GM21619 (cell line): ENCODE measurements around the gene NPAS1.

Experiments used
- ATAC-seq: cut with Tn5 transposase; IDR thresholded peaks from one replicate; pipeline ENCODE4 v1.9.1; 2021; ENCODE audit not compliant: unreplicated experiment

The NPAS1 gene

DNA sequence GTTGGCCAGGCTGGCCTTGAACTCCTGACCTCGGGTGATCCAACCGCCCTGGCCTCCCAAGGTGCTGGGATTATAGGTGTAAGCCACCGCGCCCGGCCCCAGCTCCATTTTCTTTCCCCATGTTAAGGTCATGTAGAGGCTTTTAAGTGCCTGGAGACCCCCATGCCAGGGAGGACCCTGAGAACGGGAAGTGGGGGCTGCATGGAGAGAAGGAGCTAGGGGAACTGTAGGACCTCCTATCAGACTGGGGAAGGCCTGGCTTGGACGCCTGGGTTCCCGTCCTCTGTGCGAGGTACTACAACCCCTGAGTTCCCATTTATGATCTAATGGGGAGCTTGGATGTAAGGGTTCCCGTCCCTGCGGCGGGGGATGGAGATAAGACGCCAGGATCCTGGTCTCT lies 714 bp upstream of the NPAS1 start:
- no peak for ATAC-seq

DNA sequence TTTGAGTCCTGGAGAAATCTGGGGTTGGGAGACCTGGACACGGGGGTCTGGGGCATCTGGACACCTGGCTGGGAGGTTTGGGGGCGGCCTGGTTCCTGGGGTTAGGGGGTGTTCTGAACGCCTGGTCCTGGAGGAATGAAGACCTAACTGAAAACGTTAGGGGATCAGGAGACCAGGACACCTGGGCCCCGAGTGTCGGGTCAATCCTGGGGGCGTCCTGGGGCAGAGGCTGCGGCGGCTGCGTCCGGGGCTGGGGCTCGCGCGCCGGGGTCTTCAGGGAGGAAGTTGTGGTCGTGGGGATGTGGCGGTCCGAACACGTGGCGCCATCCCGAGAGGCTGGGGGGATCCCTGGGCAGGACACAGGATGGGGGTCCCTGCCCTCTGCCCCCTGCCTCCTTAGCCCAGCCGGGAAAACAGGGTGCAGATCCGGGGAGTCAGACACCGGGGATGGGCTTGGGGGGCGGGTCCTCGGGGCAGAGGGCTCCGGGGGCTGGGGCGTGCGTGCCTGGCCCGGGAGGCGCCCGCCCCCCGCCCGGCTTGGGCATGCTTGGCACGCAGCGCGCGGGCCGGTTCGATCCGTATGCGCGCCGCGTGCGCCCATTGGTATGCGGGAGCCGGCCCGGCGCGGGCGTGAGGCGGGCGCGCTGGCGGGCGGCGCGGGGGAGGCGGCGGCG lies 632 bp downstream of the NPAS1 start:
- ATAC-seq: no peak

DNA sequence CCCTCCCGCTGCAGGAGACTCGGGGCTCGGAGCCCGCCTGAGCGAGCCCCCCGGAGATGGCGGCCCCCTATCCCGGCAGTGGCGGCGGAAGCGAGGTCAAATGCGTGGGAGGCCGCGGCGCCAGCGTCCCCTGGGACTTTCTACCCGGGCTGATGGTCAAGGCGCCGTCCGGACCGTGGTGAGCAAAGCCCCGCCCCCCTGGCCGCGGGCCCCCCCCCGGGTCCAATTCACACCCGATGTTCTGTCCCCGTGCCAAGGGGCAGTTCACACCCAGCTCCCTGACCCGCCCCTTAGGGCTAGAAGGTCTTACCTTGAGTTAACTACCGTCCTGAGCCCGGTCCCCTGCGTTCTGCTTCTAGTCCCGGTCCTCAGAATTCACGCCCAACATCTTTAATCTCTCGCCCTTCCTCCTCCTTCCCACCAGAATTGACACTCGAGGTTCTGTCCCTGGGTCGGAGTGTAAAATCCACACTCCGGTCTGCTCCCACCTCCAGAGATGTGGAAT lies 1.4 kb downstream of the NPAS1 start:
- no peak for ATAC-seq

DNA sequence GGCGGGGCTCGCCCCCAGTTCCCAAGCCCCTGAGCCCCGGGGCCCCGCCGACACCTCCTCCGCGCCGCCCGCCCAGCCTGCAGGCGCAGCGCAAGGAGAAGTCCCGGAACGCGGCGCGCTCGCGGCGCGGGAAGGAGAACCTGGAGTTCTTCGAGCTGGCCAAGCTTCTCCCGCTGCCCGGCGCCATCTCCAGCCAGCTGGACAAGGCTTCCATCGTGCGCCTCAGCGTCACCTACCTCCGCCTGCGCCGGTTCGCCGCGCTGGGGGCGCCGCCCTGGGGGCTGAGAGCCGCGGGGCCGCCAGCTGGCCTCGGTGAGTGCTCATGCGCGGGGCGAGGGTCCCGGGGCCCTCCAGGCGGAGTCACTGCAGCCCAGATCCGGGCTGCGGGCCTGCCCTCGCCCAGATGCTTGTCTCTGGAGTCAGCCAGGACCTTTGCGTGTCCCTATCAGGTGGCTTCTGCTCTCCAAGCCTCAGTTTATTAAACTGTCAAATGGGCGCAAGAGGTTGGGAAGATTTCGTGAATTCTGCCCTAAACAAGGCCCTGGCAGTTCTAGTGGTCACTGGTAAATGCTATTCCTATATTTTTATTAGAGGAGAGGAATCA lies 2.0 kb downstream of the NPAS1 start:
- no peak for ATAC-seq

DNA sequence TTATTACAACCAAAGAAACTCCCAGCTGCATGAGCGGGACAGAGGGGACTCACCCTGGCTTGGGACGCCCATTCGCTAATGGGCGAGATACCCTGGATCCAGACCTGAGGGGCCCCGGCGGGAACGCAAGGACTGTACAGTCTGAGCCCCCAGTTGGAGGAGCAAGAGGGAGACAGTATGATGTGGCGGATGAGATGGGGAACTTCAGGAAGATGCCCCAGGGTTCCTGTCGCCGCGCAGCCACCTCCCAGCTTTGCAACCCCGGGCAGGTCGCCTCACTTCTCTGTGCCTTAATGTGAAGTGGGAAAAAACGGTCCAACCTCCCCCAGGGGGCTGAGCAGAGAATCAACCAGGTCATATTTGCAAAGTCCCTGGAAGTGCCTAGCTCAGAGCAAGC lies 2.5 kb downstream of the NPAS1 start:
- no peak for ATAC-seq

DNA sequence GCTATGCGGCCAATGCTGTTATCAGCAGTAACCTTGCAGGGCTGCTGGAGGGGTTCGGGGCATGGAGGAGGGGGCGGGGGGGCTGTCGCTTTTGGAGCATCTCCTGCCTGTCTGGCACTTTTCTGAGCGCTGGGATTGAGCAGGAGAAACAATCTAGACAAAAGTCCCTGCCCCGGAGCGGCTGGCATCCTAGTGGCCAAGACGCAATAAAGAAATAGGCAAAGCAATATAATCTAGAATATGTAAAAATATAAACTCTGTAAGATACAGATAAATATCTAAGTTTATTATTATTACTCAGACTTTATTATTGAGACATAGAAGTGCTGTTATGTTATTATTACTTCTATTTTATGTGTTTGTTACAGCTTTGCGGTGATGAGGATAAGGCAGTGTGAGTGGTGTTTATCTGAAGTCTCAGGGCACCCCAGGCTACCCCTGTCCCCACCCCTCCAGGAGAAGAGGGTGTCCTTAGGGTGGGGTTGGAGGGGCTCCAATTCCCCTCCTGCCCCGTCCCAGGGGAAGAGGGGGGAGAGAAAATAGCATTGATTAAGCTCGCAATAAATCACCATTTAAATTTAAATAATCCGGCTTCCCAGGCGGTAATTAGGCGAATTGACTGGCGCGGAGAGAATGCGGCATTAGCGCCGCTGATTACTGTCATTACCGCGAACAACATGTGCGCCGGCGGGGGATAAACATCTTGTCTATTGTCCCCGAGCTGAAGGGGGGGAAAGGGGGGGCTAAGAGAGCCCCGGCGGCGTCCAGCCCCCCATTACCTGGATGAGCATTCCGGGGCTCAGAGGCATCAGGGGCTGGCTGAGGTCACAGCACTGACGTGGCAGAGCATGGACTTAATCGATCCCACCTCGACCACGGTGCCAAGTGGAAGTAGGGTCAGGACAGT lies 3.2 kb downstream of the NPAS1 start:
- no peak for ATAC-seq

DNA sequence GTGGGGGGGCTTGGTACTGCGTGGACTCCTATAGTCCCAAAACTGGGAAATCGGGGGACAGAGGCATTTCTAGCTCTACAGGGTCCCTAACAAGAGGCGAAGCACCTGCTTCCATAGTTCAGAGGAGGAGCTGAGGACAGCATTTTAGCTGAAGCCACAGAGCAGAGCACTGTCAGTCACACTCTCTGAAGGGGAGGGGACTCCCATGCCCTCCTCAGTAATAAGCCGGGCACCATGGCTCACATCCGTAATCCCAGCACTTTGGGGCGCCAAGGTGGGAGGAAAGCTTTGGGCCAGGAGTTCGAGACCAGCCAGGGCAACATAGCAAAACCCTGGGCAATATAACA lies 3.8 kb downstream of the NPAS1 start:
- ATAC-seq: no peak

DNA sequence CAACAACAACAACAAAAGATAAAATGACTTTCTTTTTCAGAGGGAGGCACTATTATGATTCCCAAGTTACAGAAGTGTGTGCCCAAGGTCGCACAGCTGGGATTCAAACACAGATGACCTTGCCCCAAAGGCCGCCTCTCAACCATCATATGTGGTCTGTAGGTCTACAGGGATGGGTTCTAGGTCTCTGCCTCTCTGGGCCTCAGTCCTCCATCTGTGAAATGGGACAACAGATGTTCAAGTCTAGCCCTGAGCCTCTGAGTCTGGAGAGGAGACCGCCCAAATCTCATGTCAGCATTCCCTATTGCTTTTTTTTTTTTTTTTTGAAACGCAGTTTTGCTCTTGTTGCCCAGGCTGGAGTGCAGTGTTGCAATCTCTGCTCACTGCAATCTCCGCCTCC lies 4.9 kb downstream of the NPAS1 start:
- ATAC-seq: no peak

DNA sequence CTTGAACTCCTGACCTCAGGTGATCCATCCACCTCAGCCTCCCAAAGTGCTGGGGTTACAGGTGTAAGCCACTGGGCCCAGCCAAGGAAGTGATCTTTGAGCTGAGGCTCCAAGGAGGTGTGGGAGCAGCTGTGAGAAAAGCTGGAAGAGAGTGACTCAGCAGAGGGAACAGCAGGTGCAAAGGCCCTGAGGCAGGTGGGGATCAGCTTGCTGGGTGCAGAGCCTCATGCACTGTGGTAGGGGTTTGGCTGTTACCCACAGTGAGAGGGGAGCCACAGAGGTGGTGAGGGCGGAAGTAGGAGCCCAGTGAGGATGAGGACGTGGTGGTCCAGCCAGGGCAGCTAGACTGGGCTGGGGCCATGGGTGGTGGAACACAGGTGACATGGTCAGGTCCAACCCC lies 6.5 kb downstream of the NPAS1 start:
- no peak for ATAC-seq

DNA sequence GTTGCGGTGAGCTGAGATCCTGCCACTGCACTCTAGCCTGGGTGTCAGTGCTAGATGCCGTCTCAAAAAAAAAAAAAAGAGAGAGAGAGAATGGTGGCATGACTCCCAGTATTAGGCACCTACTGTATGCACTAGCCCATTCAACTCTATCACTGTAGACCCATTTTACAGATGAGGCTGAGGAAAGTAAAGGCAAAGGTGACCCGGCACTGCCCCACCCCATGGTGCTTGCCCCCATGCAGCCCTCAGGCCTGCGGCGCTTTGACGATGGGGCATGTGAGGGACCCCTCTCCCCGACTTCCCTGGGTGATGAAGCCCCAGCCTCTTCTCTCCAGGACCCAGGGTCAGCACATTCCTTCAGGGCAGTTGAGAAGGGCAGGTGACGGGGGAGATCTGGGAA lies 7.3 kb downstream of the NPAS1 start:
- ATAC-seq: no peak

DNA sequence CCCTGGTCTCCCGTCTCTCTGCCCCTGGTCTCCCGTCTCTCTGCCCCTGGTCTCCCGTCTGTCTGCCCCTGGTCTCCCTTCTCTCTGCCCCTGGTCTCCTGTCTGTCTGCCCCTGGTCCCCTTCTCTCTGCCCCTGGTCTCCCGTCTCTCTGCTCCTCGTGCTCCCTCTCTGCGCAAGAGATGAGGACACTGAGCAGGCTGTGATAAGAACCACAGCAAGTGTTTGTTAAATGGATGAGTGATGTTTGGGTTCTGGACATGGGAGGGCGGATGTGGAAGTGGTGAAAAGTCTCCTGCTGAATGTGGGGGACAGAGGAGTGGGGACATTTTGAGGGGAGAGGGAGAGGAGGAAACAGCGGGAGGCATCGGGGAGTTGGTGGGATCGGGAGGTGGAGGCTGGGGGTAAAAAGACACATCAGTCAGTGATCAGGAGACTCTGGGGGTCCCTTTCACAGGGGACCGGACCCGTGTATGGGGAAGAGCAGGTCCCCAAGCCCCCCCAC lies 8.0 kb downstream of the NPAS1 start:
- ATAC-seq: no peak

DNA sequence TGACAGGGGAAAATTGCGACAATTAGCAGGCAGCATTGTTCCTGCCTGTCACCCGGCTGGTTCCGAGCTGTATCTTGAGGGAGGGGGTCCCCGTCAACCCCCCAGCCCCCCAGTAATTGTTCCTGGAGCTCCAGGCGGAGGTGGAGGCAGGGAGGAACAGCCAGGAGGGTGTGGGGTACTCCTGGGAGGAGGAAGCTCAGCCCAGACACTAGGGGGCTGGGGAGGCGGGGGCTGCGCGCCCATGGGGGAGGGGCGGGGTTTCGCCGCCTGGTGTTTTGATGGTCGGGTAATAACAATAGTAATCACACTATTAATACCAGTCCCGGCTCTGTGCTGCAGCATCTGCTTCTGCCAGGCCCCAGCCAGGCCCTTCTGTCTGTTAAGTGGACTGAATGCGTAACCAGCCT lies 8.6 kb downstream of the NPAS1 start:
- no peak for ATAC-seq

DNA sequence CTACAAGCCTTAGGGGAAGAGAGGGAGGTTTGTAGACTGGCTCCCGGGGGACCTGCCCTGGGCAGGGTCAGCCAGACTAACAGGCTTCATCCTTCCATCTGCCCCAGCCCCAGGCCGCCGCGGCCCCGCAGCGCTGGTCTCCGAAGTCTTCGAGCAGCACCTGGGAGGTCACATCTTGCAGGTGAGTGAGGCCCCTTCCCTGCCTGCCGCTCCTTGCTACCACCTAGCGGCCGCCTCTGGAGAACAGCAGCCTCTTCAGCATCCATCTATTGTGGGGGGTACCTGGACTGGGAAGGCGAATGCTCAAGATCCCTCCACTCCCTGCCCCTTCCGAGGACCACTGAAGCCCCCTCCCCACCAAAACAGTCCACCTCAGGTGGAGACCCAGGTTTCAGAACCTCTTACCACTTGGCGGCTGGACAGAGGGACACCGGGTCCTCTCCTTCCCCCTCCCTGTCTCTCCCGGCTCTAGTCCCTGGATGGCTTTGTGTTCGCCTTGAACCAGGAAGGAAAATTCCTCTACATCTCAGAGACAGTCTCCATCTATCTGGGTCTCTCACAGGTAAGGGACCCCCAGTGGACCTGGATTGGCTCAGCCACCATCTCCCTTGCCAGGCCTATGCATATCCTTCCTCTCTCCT lies 12.7 kb downstream of the NPAS1 start:
- no peak for ATAC-seq

DNA sequence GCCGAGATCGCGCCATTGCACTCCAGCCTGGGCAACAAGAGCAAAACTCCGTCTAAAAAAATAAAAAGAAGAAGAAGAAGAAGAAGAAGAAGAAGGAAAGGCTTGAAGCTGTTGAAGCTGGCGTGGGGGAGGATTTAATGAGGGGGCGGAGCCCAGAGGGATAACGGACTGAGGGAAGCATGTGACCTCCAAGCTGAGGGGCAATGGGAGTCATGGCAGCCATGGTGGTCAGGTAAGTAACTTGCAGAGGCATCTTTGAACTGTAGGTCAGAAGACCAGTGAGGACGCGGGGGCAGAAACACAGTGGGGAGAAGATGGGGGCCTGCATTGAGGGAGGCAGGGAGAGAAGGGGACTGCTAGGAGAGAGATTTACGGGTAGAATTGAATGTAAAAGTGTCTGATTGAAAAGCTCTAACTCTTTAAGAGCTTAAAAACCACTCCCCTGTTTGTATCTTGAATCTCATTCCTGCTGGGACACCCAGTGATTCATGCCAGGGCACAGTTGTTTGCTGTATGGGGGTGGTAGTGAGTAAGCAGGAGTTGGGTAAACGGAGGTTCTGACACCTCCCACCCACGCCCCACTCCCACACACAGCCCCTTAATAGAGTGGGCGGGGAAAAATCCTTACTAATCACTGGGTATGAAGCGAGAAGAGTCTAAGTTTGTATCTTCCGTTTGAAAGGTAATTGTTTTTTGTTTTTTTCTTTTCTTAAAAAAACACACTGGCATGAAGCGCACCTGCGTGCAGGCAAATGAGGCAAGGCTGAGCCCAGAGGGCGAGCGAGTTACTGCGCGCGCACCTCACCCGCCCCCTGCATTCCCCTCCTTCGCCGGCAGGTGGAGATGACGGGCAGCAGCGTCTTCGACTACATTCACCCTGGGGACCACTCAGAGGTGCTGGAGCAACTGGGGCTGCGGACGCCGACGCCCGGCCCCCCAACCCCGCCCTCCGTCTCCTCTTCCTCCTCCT lies 15.8 kb downstream of the NPAS1 start:
- ATAC-seq: peak; percentile 92

DNA sequence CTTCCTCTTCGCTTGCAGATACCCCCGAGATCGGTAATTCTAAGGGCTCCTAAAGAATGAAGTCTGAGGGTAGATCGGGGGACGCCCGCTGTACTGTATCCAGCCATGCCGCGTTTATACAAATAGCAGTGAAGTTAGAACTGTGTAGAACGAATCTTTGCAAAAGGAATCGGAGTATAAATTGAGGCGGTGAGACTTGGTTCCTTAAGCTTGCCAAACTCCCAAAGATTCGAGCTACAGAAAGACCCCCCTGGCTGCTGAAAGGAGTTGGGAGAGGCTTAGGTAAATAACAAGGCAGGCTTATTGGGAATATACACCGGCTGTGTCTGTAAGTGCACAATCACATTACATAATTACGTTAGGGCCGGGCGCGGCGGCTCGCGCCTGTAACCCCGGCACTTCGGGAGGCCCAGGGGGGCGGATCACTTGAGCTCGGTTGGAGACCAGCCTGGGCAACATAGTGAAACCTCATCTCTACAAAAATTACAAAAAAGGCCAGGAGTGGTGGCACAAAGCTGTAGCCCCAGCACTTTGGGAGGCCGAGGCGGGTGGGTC lies 16.5 kb downstream of the NPAS1 start:
- ATAC-seq: peak; percentile 30

DNA sequence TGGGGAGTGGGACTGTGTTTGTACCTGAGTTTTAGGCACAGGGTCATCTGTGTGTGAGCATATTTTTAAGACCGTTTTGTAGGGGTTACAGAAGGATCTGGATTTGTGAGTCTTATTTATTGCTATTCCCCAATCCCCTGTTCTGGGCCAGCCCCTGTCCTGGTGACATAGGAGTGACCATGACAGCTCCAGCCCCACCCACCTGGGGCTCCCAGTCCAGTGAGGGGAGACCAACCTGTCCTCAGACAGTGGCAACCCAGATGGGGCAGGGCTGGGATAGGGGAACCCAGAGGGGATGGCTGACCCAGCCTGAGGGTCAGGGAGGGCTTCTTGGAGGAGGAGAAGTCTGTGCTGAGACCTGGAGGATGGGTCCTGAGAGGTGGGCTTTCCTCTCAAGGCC lies 18.1 kb downstream of the NPAS1 start:
- ATAC-seq: no peak

DNA sequence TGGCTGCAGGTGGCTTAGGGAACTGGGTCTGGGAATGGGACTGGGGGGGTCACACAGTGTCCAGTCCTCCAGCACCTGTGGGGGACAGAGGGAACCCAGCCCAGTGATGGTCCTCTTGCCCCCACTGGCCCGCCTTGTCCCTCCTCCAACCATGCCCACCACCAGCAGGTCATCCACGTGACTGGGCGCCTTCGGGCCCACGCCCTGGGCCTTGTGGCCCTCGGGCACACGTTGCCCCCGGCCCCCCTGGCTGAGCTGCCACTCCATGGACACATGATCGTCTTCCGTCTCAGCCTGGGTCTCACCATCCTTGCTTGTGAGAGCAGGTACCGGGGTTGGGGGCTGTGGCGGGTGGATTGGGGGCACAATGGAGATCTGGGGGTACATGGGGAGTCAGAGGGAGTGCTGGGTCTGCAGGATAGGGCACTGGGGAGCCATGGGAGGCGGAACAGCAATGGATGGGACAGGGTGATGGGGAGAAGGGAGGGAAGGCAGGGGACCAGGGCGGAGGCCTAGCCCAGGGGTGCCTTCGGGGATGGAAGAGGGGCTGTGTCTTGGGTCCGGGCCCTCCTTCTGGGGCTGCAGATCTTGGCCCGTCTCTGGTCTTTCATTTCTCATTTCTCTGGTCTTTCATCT lies 19.7 kb downstream of the NPAS1 start:
- no peak for ATAC-seq

DNA sequence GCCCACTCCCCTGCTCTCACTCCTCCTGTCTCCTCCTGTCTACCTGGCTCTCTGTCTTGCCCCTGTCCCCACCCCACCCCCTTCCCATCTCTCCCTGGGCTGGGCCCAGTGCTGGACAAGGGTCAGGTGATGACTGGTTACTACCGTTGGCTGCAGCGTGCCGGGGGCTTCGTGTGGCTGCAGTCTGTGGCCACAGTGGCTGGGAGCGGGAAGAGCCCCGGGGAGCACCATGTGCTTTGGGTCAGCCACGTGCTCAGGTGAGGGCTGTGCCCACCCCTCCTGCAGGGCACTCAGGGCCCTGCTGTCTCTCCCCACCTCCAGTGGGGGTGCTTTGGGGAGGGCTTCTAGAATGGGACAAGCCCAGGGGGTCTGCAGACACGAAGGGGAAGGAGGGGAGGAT lies 21.2 kb downstream of the NPAS1 start:
- no peak for ATAC-seq
